Chondrocyte (in vitro differentiated cells): ENCODE data around the gene RGS19. TPM values are rescaled to one million over a fixed set of nuclear protein-coding genes. Genes with fewer than 3 reads are reported as not detected.
A peak's percentile ranks its signal among the peaks of the same experiment; 100 is the strongest.

Source experiments
- DNase-seq: peaks from one replicate; pipeline ENCODE4 v3.0.0; 2021; ENCODE audit warnings: mixed read lengths, low spot score
- H3K27ac Mint-ChIP-seq: one replicate; pipeline ENCODE4 v1.8.0; 2021; ENCODE audit warnings: mild to moderate bottlenecking, moderate library complexity, mixed read lengths; ENCODE audit not compliant: unreplicated experiment
- H3K27me3 Mint-ChIP-seq: 2 replicates; pipeline ENCODE4 v1.8.0; 2021; ENCODE audit warnings: low read depth, mixed read lengths
- H3K36me3 Mint-ChIP-seq: 2 replicates; pipeline ENCODE4 v1.8.0; 2021; ENCODE audit warnings: low read depth, mixed read lengths
- H3K4me1 Mint-ChIP-seq: 2 replicates; pipeline ENCODE4 v1.8.0; 2021; ENCODE audit warnings: low read depth, mild to moderate bottlenecking, mixed read lengths
- H3K4me3 Mint-ChIP-seq: one replicate; pipeline ENCODE4 v1.8.0; 2021; ENCODE audit warnings: mild to moderate bottlenecking, moderate library complexity, mixed read lengths; ENCODE audit not compliant: unreplicated experiment
- H3K9me3 Mint-ChIP-seq: 2 replicates; pipeline ENCODE4 v1.8.0; 2021; ENCODE audit warnings: low read depth, mixed read lengths
- total RNA-seq: library from RNA; stranded (reverse); gene quantifications from 3 replicates; pipeline ENCODE4 v1.2.1, GENCODE V29; 2021
- TF ChIP-seq, protein P1 (sequence below): fragments of 200-600 bp; sonication (generic); IDR thresholded peaks from 2 replicates; pipeline ENCODE4 v1.5.0; 2021; ENCODE audit warnings: antibody characterized with exemption, mild to moderate bottlenecking, moderate library complexity

The RGS19 gene
- total RNA-seq, 1 donor from 2014 or later = 18.1 TPM

DNA sequence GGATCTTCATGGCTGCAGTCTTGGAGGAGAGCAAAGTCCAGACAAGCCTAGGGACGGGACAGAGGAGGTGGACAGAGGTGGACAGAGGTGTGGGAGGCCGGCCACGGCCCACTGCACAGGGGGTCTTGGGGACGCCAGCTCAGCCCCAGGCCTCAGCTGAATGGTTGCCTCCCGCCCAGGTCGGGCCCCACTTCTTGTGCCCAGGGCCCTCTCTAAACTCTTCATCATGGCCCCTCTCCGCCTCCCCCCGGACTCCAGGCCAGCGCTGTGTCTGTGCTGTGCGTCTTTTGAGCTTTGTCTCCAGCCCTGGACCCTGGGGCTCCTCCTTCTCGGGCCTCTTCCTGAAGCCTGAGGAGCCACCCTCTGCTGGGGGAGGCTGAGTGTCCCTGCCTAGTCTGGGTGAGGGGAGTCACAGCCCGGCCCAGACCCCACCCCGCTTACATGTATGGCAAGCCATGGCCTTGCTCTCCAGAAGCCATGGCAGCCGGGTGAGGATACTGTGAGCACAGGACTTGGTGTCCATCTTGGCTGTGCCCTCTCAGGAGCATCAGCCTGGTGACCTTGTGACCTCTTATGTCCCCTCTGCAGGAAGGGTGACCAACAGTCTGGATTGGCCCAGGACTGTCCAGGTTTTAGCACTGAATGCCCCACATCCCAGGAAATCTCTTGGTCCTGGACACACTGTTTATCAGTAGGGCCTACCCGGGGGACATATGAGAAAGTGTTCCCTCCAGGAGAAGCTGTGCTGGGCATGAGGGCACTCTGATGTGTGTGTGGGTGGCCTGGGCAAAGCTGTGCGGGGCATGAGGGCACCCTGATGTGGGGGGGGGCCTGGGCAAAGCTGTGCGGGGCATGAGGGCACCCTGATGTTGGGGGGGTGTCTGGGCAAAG lies 37.5 kb upstream of the RGS19 start:
- Mint-ChIP-seq H3K27ac (no peak overlapping the region), H3K4me3 (no peak overlapping the region), H3K36me3 (no peaks in the 10 kb centered on the region), H3K4me1 (peaks cover 7% of the 10 kb centered on the region), H3K27me3 (peaks cover 6% of the 10 kb centered on the region), H3K9me3 (no peaks in the 10 kb centered on the region)
- TF ChIP-seq, protein P1, sequence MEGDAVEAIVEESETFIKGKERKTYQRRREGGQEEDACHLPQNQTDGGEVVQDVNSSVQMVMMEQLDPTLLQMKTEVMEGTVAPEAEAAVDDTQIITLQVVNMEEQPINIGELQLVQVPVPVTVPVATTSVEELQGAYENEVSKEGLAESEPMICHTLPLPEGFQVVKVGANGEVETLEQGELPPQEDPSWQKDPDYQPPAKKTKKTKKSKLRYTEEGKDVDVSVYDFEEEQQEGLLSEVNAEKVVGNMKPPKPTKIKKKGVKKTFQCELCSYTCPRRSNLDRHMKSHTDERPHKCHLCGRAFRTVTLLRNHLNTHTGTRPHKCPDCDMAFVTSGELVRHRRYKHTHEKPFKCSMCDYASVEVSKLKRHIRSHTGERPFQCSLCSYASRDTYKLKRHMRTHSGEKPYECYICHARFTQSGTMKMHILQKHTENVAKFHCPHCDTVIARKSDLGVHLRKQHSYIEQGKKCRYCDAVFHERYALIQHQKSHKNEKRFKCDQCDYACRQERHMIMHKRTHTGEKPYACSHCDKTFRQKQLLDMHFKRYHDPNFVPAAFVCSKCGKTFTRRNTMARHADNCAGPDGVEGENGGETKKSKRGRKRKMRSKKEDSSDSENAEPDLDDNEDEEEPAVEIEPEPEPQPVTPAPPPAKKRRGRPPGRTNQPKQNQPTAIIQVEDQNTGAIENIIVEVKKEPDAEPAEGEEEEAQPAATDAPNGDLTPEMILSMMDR = no peak
- peak; percentile 79 for DNase-seq

DNA sequence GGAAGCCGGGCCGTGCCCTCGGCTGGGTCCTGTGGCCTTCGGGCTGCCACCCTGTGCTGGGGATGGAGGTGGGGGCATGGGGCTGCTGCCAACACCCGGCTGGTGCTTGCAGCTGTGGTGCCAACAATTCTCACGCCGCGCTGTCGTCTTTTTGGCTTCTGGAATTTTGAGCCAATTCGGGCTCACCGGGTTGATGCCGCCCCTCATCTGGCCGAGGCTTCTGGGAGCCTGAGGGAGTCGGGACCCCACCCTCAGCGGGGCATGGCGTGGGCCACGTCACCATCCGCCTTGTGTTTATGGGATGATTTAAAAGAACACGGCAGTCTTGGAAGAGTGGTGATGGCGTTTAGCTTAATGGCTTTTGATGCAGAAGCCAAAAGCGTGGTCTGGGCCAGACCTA lies 36.7 kb upstream of the RGS19 start:
- peak; percentile 86 for DNase-seq
- TF ChIP-seq, protein P1 = no peak
- no peak overlapping the region for H3K4me3 Mint-ChIP-seq
- H3K27me3 Mint-ChIP-seq = no peaks in the 10 kb centered on the region
- H3K9me3 Mint-ChIP-seq = no peaks in the 10 kb centered on the region
- H3K27ac Mint-ChIP-seq = no peak overlapping the region
- H3K4me1 Mint-ChIP-seq = peaks cover 7% of the 10 kb centered on the region
- no peaks in the 10 kb centered on the region for H3K36me3 Mint-ChIP-seq

DNA sequence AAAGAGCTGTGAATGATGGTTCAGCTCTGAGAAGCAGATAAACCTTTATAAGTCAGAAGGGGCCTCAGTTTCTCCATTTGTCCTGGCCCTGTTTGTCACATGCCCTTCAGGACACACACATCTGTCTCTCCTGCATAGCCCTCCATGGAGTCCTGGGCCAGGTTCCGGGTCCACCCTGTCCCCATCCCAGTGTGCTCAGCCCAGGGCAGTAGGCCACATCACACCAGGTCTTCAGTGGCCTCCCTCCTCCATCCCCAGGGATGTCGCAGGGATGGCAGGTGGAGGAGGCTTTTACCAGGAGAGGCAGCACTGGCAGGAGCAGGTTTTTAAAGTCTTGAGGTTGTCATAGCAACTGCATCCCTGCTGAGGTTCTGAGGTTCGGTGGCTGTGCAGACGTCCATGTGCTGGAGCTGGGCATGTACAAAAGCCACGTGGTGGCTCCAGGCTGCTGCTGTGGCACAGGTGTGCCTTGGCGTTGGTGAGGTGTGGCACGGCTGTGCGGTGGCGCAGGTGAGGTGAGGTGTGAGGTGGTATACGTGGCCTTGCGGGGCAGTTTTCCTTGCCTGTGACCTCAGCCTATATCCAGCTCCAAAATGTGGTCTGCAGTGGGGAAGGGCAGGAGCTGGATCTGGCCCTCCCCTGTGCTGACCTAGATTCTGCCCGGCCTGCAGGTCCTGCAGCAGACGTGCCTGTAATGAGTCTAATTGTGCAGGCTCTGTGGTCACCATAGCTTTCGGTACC lies 36.0 kb upstream of the RGS19 start:
- Mint-ChIP-seq H3K36me3 (no peaks in the 10 kb centered on the region), H3K4me1 (peaks cover 4% of the 10 kb centered on the region), H3K4me3 (no peak overlapping the region), H3K9me3 (no peaks in the 10 kb centered on the region), H3K27me3 (no peaks in the 10 kb centered on the region), H3K27ac (no peak overlapping the region)
- DNase-seq = peak; percentile 85
- TF ChIP-seq, protein P1 = no peak

DNA sequence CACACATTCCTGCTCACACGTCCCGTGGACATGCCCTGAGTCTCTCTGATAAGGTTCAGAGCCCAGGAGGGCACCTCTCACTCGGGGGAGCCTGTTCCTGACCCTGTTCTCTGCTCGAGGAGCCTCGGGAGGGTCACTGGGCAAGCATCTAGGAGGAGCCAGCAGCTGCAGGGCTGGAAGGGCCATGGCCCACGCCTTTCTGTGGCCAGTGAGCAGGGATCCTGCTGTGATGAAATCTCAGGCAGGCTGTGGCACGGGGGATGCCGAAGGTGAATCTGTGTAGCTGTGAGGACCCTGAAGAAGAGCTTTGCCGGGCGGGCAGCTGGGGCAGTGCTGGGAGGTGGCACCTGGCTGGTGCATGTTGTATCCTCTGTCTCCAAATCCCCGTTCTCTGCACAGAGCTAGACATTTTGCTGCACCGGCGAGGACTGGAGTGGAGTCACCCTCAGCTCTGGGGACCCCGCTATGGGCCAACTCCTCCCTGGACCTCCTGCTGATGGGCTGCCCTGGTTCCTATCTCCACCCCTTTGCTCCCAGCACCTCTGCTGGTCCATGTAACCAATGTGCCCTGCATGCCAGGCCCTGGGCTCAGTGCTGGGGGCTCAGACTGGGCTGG lies 35.1 kb upstream of the RGS19 start:
- TF ChIP-seq, protein P1 = no peak
- H3K36me3 Mint-ChIP-seq = no peaks in the 10 kb centered on the region
- peak; percentile 78 for DNase-seq
- no peaks in the 10 kb centered on the region for H3K9me3 Mint-ChIP-seq
- H3K4me1 Mint-ChIP-seq = no peaks in the 10 kb centered on the region
- no peak overlapping the region for H3K27ac Mint-ChIP-seq
- H3K4me3 Mint-ChIP-seq = no peak overlapping the region
- no peaks in the 10 kb centered on the region for H3K27me3 Mint-ChIP-seq

DNA sequence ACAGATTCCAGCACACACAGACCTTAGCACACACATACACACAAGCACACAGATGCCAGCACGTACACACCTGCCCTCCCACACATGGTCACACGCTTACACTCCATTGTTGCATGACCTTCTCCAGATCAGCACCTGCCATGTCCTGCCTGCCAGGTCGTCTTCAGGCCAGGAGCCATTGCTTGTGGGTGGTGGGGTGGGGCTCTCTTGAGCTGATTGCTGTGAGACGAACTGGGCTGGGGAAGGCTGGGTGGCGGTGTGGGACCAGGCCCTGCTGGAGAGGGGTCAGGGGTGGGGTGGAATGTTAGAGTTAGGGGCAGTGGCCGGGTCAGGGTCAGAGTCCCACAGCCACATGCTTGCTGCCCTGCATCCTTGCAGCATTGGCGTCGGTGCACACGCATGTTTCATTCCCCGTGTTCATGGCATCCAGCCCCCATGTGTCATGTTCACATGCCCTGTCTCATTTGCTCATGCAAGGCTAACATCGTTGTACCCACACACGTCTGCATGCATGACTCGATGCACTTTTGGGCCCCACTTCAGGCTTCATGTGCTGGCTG lies 34.6 kb upstream of the RGS19 start:
- Mint-ChIP-seq H3K27me3 (peaks cover 2% of the 10 kb centered on the region), H3K36me3 (no peaks in the 10 kb centered on the region), H3K9me3 (no peaks in the 10 kb centered on the region), H3K4me3 (no peak overlapping the region), H3K4me1 (no peaks in the 10 kb centered on the region), H3K27ac (no peak overlapping the region)
- DNase-seq = peak; percentile 61
- TF ChIP-seq, protein P1 = no peak
